Measurements from ENCODE around the gene NLGN3. TPM values are rescaled to one million over a fixed set of nuclear protein-coding genes. Genes with fewer than 3 reads are reported as not detected.

Gene NLGN3
- total RNA-seq, 1 donor, result 1.3 TPM

- DNase-seq (ENCODE audit: low read depth in 2 of 3, low spot score in 2 of 3), result no peak
Measured at GRCh38 chrX:71210816-71211215, 66.2 kb downstream of the NLGN3 start.

GRCh38 chrX:71212536-71212935 is 67.9 kb downstream of the NLGN3 start:
- DNase-seq (ENCODE audit: low read depth in 2 of 3, low spot score in 2 of 3), result no peak

DNA sequence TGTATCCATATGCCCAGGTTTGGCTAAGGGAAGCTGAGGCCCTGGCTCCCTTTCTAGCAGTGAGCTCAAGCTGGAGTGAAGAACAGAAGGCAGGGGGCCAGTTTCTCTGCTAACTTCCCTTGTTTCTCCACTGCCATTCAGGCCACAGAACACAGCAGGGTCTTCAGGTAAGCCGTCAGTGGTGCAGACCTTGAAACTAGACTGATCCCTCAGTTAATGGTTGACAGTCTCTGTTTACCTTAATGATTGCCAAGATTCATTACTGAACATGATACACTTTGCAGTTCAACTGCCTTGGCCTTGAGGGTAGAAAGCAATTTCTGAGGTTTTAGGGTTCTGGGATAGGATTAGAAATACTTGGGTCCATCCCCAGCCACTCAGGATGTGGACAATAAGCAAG is 69.5 kb downstream of the NLGN3 start:
- no peak for DNase-seq (ENCODE audit: low read depth in 2 of 3, low spot score in 2 of 3)

DNA sequence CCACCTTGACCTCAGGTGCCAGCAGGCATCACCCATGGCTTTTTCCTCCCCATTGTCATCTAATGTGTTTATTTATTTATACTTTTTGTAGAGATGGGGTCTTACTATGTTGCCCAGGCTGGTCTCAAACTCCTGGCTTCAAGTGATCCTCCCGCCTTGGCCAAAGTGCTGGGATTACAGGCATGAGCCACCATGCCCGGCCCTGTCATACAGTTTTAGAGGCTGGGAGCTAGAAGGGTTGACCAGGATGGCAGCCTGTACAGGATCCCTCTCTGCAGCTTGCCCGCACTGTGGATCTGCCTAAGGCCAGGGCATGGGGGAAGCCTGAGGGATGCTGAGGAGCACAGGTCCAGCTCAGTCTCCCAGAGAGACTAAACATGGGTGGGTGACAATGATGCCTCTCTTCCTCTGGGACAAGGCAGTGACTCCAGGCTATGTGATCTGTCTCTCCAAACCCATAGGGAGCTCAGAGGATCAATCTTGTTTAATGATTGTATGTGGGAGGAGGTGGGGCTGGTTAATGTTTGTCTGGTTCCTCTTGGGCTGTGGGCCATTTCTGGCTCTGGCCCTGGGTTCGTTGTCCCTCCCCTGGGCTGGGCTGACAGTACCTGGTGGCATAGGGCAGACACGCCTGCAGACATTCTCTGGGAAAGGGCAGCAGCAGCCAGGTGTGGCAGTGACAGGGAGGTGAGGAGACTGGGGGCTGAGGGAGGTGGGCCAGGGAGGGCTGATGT is 70.1 kb downstream of the NLGN3 start:
- DNase-seq (ENCODE audit: low read depth in 2 of 3, low spot score in 2 of 3), result no peak

GRCh38 chrX:71215338-71215912 is 70.8 kb downstream of the NLGN3 start:
- DNase-seq (ENCODE audit: low read depth in 2 of 3, low spot score in 2 of 3), result no peak

DNA sequence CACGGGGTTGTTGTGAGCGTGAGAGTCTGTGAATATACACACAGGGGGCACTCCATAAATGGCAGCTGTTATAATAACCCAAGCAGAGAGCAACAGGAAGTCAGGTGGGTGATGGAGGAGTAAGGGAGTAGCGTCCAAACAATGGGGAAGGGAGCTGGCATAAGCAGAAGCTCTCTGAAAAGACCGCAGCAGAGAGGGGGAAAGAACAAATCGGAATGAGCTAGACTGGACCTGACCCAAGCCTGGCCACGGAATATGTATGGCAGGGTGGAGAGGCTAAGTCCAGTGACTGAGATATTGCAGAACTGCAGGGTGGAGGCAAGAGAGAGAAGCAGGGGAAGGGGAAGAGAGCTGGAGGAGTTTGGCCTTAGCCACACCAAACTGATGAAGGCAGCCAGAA is 71.8 kb downstream of the NLGN3 start:
- no peak for DNase-seq (ENCODE audit: low read depth in 2 of 3, low spot score in 2 of 3)

GRCh38 chrX:71217298-71217697 is 72.7 kb downstream of the NLGN3 start:
- no peak for DNase-seq (ENCODE audit: low read depth in 2 of 3, low spot score in 2 of 3)

Small RNA genes within 50 kb of the gene (small RNA-seq; reads per million reads assigned to genes)
- gene CXorf65, result not detected

Other genes with a start within 250 kb of the NLGN3 start
- gene TEX11, start 236.1 kb upstream of the NLGN3 start, total RNA-seq, result not detected
- 0.27 TPM for gene SLC7A3, start 213.7 kb upstream of the NLGN3 start, total RNA-seq
- gene SNX12, start 76.5 kb upstream of the NLGN3 start, total RNA-seq, result 29.6 TPM
- gene FOXO4, start 49.0 kb upstream of the NLGN3 start, total RNA-seq, result 22.4 TPM
- not detected for gene CXorf65, start 38.1 kb upstream of the NLGN3 start, total RNA-seq
- 119 TPM for gene IL2RG, start 33.3 kb upstream of the NLGN3 start, total RNA-seq
- 106 TPM for gene MED12, start 26.2 kb upstream of the NLGN3 start, total RNA-seq
- gene GJB1, start 78.4 kb downstream of the NLGN3 start, total RNA-seq, result not detected
- gene ZMYM3, start 109.3 kb downstream of the NLGN3 start, total RNA-seq, result 47.4 TPM
- 340 TPM for gene NONO, start 138.8 kb downstream of the NLGN3 start, total RNA-seq
- 1.1 TPM for gene ITGB1BP2, start 156.9 kb downstream of the NLGN3 start, total RNA-seq
- gene TAF1, start 221.5 kb downstream of the NLGN3 start, total RNA-seq, result 29.9 TPM